RWPE2 (cell line): ENCODE results near the gene USP44.

Experiments used
- ATAC-seq: fragments of 200-7000 bp; cut with Tn5 transposase; 3 replicates; pipeline ENCODE4 v1.9.1; 2021; ENCODE audit warnings: low read depth
- DNase-seq: peaks from one replicate; pipeline ENCODE4 v3.0.0-alpha.2; 2020; ENCODE audit warnings: low spot score
- H3K27ac ChIP-seq: fragments of 450-650 bp; 2 replicates; pipeline ENCODE4 v1.5.1; 2017; ENCODE audit warnings: mild to moderate bottlenecking; ENCODE audit not compliant: poor library complexity, severe bottlenecking
- H3K27me3 ChIP-seq: fragments of 250-450 bp; sonication (Bioruptor Pico); 2 replicates; pipeline ENCODE4 v1.5.1; 2021; ENCODE audit warnings: mild to moderate bottlenecking, moderate library complexity; ENCODE audit not compliant: insufficient read depth, poor library complexity, severe bottlenecking
- H3K36me3 ChIP-seq: fragments of 250-450 bp; sonication (Bioruptor Pico); 2 replicates; pipeline ENCODE4 v1.5.1; 2020; ENCODE audit warnings: low read depth, mild to moderate bottlenecking, moderate library complexity
- H3K4me1 ChIP-seq: fragments of 250-450 bp; sonication (Bioruptor Pico); 2 replicates; pipeline ENCODE4 v1.5.1; 2021; ENCODE audit warnings: mild to moderate bottlenecking, moderate library complexity; ENCODE audit not compliant: insufficient read depth, poor library complexity, severe bottlenecking
- H3K4me3 ChIP-seq: fragments of 250-450 bp; sonication (Bioruptor Pico); 2 replicates; pipeline ENCODE4 v1.5.1; 2021; ENCODE audit warnings: mild to moderate bottlenecking, moderate library complexity; ENCODE audit not compliant: severe bottlenecking
- H3K9me3 ChIP-seq: fragments of 250-450 bp; sonication (Bioruptor Pico); 2 replicates; pipeline ENCODE4 v1.5.1; 2021; ENCODE audit warnings: mild to moderate bottlenecking, moderate library complexity; ENCODE audit not compliant: severe bottlenecking
- CTCF ChIP-seq: fragments of 450-650 bp; IDR thresholded peaks from one replicate; pipeline ENCODE4 v1.5.1; 2017; ENCODE audit warnings: mild to moderate bottlenecking, moderate library complexity; ENCODE audit not compliant: poor library complexity, severe bottlenecking

The USP44 gene

DNA sequence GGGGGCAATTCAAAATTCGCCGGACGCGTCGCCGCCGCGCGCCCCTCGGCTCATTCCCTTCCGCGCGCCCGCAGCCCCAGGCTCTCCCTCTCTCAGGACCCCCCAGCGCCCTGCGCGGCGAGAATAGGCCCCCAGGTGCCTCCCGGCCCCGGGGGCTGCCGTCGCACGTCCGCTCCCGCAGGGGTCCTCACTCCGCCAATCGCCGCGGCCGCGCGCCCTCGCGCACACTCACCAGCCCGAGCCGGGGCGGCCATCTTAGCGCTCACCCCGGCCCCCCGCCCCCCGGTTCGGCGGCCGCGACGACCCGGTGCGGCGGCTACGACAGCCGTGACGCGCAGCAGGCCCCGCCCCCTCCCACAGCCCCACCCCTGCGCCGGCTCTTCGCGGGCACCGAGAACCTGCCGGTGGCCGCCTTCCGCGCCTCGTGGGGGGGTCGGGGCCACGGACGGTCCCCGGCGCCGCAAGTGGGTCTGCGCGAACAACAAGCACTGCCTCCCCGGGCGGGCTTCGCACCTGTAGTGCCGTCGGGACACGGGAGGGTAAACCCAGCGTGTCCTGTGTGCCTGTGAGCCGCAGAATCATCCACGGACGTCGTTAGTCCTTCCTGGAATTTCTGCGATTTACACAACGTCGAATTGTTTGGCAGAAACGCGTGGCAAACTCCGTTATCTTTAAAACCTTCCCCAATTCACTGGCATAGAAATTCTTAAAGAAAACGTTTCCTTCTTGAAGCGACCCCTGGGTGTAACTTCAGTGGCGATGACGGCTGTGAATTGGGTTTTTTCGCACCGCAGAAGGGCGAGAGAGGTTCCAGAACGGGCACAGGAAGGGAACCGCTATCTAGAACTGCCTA lies 2.5 kb downstream of the USP44 start:
- no peak overlapping the region for H3K27ac ChIP-seq
- no peaks in the 10 kb centered on the region for H3K4me1 ChIP-seq
- H3K4me3 ChIP-seq = peak overlapping the region; percentile 34
- peak; percentile 60; the same call in 2 of the 3 replicates for ATAC-seq
- no peak for DNase-seq
- H3K27me3 ChIP-seq = peaks cover 12% of the 10 kb centered on the region
- peaks cover 8% of the 10 kb centered on the region for H3K9me3 ChIP-seq
- H3K36me3 ChIP-seq = no peaks in the 10 kb centered on the region
- TF ChIP-seq CTCF = no peak

DNA sequence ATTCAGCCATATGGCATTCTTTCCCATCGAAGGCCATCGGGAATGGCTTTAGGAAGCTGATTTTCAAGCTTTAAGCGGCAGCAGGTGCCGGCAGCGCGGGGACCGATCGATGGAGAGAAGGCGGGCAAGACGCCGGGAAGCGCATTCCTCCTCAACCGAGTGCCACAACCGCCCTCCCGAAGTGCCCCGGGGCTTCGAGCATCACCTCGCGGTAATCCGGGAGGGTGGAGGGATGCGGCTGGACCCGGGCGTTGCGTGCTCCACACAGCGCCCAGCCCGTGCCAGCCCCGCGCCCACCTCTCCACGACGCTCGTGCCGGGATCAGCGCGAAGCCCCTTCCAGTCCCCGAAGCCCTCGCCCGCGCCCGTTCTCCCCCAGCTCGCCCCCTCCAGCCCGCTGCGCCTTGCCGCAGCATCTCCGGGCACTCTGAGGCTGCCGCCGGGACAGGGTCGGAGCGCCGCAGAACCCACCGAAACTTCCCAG lies 3.2 kb downstream of the USP44 start:
- Histone ChIP-seq H3K4me3 (peak overlapping the region; percentile 34), H3K36me3 (no peaks in the 10 kb centered on the region), H3K27ac (no peak overlapping the region), H3K9me3 (peaks cover 8% of the 10 kb centered on the region), H3K27me3 (peaks cover 12% of the 10 kb centered on the region), H3K4me1 (no peaks in the 10 kb centered on the region)
- DNase-seq (peak; percentile 59), ATAC-seq (peak; percentile 27; the same call in 1 of the 3 replicates)
- no peak for TF ChIP-seq CTCF

DNA sequence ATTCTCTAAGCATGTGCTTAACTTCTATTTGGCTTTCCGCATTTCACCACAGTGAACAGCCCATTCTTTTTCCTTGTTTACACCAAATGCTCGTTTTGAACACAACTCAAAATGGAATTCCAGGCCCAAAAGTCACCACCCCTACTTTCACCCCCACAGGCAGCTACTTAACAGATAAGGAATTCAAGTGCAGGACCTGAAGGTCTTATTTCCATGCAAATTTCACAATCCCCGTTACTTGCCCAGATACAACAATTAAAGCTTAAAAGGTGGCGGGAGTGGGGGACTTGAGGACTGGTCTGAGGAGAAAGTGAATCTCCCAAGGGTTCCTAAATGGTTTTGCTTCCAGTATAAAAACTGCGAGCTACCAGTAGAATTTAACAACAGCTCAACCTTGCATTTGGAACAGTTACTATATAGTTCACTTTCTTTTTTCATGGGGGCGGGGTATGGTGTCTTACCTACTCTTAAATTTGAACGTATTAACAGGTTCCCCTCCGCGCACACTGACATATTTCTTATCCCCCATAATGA lies 3.7 kb downstream of the USP44 start:
- 0 out of 3 replicates have a peak, but pooled peaks have one; percentile 14 for ATAC-seq
- H3K36me3 ChIP-seq = no peaks in the 10 kb centered on the region
- H3K4me3 ChIP-seq = no peak overlapping the region
- no peak for DNase-seq
- peaks cover 12% of the 10 kb centered on the region for H3K27me3 ChIP-seq
- H3K27ac ChIP-seq = no peak overlapping the region
- H3K9me3 ChIP-seq = peaks cover 8% of the 10 kb centered on the region
- no peak for TF ChIP-seq CTCF
- H3K4me1 ChIP-seq = no peaks in the 10 kb centered on the region

- DNase-seq = no peak
- Histone ChIP-seq H3K27me3 (peaks cover 12% of the 10 kb centered on the region), H3K4me3 (no peak overlapping the region), H3K9me3 (peaks cover 8% of the 10 kb centered on the region), H3K4me1 (no peaks in the 10 kb centered on the region), H3K36me3 (no peaks in the 10 kb centered on the region), H3K27ac (no peak overlapping the region)
- ATAC-seq = no peak
- no peak for TF ChIP-seq CTCF
These were observed 4.8 kb downstream of the USP44 start for GRCh38 chr12:95546491-95546813.
